Measurements from ENCODE around the gene ECPAS. TPM values are rescaled to one million over a fixed set of nuclear protein-coding genes. Genes with fewer than 3 reads are reported as not detected.
A peak's percentile ranks its signal among the peaks of the same experiment; 100 is the strongest.

ECPAS gene
- total RNA-seq, 1 donor from 2014 or later: 162 TPM

DNA sequence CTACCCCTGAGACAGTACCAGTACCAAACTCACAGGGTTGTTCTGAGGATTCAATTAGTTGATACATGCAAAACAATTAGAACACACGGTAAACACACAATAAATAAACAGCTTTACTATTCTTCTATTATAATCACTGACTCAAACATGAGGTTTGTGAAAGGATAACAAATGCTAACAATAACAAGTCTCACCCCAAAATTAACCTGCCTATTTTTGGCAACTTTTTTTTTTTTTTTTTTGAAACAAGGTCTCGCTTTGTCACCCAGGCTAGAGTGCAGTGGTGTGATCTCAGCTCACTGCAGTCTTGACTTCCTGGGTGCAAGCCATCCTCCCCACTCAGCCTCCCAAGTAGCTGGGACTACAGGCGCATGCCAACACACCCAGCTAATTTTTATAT is 6.5 kb downstream of the ECPAS start:
- no peak overlapping the region for H3K27ac ChIP-seq (ENCODE audit: low read depth, low read length)
- H3K27me3 ChIP-seq (ENCODE audit: control insufficient read depth in 3 of 3, insufficient read depth in 3 of 3, low read length in 3 of 3): no peaks in the 10 kb centered on the region
- H3K9ac ChIP-seq (ENCODE audit: low read depth in 1 of 3, low read length in 3 of 3): no peak overlapping the region
- H3K4me1 ChIP-seq (ENCODE audit: control insufficient read depth in 3 of 3, insufficient read depth in 3 of 3, low read length in 3 of 3): peaks cover 36 to 73% (median 39%) of the 10 kb centered on the region in 3 donors
- no peaks in the 10 kb centered on the region for H3K9me3 ChIP-seq (ENCODE audit: control insufficient read depth in 3 of 3, low read length in 3 of 3)
- no peak overlapping the region for H3K4me3 ChIP-seq (ENCODE audit: low read length in 3 of 3)
- no peaks in the 10 kb centered on the region for H3K36me3 ChIP-seq (ENCODE audit: control insufficient read depth in 3 of 3, insufficient read depth in 3 of 3, low read length in 3 of 3)

DNA sequence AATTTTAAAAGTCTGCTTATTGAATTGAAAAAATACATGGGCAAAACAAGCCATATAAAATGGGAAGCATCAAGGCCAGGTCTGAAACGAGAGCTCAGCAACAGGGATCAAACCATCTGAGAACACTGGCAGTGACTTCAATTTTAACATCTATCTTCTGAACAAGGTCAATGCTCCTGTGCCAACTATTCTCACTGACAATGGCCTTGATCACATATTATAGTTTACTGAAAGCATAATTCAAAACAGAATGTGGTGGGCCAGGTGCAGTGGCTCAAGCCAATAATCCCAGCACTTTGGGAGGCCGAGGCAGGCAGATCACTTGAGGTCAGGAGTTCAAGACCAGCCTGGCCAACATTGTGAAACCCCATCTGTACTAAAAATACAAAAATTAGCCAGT is 9.0 kb downstream of the ECPAS start:
- no peaks in the 10 kb centered on the region for H3K9me3 ChIP-seq (ENCODE audit: control insufficient read depth in 3 of 3, low read length in 3 of 3)
- no peaks in the 10 kb centered on the region for H3K27me3 ChIP-seq (ENCODE audit: control insufficient read depth in 3 of 3, insufficient read depth in 3 of 3, low read length in 3 of 3)
- H3K4me3 ChIP-seq (ENCODE audit: low read length in 3 of 3): no peak overlapping the region
- peaks cover 35 to 70% (median 42%) of the 10 kb centered on the region in 3 donors for H3K4me1 ChIP-seq (ENCODE audit: control insufficient read depth in 3 of 3, insufficient read depth in 3 of 3, low read length in 3 of 3)
- H3K9ac ChIP-seq (ENCODE audit: low read depth in 1 of 3, low read length in 3 of 3): no peak overlapping the region
- no peaks in the 10 kb centered on the region for H3K36me3 ChIP-seq (ENCODE audit: control insufficient read depth in 3 of 3, insufficient read depth in 3 of 3, low read length in 3 of 3)
- H3K27ac ChIP-seq (ENCODE audit: low read depth, low read length): no peak overlapping the region

DNA sequence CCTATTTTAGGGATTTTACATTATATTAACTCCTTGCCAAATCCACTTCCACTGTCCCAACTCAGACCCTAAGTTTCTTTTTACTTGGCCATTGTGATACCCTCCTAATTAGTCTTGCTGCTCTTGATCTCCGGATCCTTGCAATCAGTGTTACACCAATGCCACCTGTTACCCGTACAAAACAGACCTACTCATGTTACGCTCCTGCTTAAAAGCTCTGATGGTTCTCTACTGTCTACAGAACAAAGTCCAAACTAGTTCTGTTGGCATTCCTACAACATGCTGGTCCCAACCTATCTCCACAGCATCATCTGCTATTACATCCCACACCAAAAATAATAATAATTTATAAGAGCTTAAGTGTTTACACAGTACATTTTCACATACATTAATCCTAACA is 9.8 kb downstream of the ECPAS start:
- Histone ChIP-seq H3K9ac (ENCODE audit: low read depth in 1 of 3, low read length in 3 of 3) (no peak overlapping the region), H3K27ac (ENCODE audit: low read depth, low read length) (peak overlapping the region; percentile 16), H3K36me3 (ENCODE audit: control insufficient read depth in 3 of 3, insufficient read depth in 3 of 3, low read length in 3 of 3) (no peaks in the 10 kb centered on the region), H3K4me3 (ENCODE audit: low read length in 3 of 3) (no peak overlapping the region), H3K4me1 (ENCODE audit: control insufficient read depth in 3 of 3, insufficient read depth in 3 of 3, low read length in 3 of 3) (peaks cover 35 to 74% (median 42%) of the 10 kb centered on the region in 3 donors), H3K9me3 (ENCODE audit: control insufficient read depth in 3 of 3, low read length in 3 of 3) (no peaks in the 10 kb centered on the region), H3K27me3 (ENCODE audit: control insufficient read depth in 3 of 3, insufficient read depth in 3 of 3, low read length in 3 of 3) (no peaks in the 10 kb centered on the region)

DNA sequence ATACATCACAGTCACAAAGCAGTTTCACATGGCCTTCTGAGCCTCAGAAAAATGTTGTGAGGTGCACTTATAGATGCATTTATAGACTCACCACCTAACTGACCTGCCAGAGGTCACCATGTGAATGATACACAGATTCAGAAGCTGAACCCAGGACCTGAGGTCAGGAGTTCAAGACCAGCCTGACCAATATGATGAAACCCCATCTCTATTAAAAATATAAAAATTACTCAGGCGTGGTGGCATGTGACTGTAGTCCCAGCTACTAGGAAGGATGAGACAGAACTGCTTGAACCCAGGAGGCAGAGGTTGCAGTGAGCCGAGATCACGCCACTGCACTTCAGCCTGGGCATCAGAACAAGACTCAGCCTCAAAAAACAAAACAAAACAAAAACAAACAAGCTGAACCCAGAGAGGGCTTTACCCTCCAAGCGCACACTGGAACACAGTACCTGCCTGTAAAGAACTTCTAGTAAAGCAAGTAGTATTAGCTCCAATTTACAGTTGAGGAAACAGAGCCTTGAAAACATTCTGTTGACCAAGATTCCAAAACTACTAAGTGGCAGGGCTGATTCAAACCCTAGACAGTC is 16.3 kb downstream of the ECPAS start:
- H3K9me3 ChIP-seq (ENCODE audit: control insufficient read depth in 3 of 3, low read length in 3 of 3): no peaks in the 10 kb centered on the region
- H3K36me3 ChIP-seq (ENCODE audit: control insufficient read depth in 3 of 3, insufficient read depth in 3 of 3, low read length in 3 of 3): no peaks in the 10 kb centered on the region
- H3K27me3 ChIP-seq (ENCODE audit: control insufficient read depth in 3 of 3, insufficient read depth in 3 of 3, low read length in 3 of 3): no peaks in the 10 kb centered on the region
- no peak overlapping the region for H3K27ac ChIP-seq (ENCODE audit: low read depth, low read length)
- H3K9ac ChIP-seq (ENCODE audit: low read depth in 1 of 3, low read length in 3 of 3): no peak overlapping the region
- no peak overlapping the region for H3K4me3 ChIP-seq (ENCODE audit: low read length in 3 of 3)
- peaks cover 15 to 34% (median 16%) of the 10 kb centered on the region in 3 donors for H3K4me1 ChIP-seq (ENCODE audit: control insufficient read depth in 3 of 3, insufficient read depth in 3 of 3, low read length in 3 of 3)

DNA sequence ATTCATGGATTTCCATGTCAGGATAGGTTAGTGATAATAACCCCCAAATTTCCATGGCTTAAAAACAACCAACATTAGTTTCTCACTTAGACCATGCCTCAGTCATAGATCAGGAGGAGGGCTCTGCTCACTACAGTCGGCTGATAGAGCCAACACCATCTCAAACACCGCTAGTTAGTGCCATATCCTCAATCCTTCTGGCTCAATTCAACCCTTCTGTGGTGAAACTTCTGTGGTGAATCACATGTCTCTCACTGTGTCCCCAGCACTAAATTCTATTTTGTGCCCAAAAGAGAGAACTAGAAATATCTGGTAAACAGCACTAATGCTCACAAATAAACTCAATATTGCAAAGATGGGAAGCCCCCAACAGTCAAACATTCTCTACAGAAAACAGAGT is 21.1 kb downstream of the ECPAS start:
- Histone ChIP-seq H3K27ac (ENCODE audit: low read depth, low read length) (no peak overlapping the region), H3K9me3 (ENCODE audit: control insufficient read depth in 3 of 3, low read length in 3 of 3) (peaks cover 0 to 3% (median 0%) of the 10 kb centered on the region in 3 donors)

DNA sequence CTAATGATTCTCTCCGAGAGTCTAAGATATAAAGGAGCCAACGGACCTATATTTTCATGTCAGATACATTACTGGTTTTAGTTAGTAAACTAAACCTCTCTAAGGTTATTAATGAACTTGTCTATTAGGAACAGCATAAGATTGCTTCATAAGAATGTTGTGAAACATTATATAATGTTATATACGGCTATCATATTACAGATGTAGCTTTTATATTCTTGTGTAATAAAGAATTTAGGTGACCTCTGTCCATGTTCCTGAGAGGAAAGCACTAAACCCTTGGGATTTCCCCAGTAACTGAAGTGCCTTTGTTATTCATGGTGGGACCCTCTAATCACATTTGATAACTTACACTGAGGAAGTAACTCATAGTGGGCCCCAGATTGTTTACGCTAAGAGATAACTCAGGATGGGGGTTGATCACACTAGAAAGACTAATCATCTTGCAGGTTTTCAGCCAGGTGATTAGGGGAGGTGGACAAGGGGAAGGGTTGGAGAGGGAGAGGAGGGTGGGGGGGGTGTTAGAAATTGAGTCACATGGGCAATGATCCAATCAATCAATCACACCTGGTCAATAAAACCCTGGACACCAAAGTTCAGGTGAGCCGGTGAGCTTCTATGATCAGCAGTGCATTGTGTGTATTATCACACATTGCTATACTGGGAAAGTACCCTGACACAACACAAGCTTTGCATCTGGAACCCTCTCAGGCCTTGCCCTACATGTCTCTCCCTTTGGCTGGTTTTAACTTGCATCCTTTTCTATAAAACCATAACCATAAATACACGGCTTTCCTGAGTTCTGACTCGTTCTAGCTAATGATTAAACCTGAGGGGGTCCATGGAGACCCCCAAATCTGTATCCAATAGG is 25.8 kb downstream of the ECPAS start:
- Histone ChIP-seq H3K36me3 (ENCODE audit: control insufficient read depth in 3 of 3, insufficient read depth in 3 of 3, low read length in 3 of 3) (peaks cover 0 to 3% (median 0%) of the 10 kb centered on the region in 3 donors), H3K4me1 (ENCODE audit: control insufficient read depth in 3 of 3, insufficient read depth in 3 of 3, low read length in 3 of 3) (peaks cover 21 to 25% (median 24%) of the 10 kb centered on the region in 3 donors), H3K4me3 (ENCODE audit: low read length in 3 of 3) (no peak overlapping the region), H3K27ac (ENCODE audit: low read depth, low read length) (no peak overlapping the region), H3K27me3 (ENCODE audit: control insufficient read depth in 3 of 3, insufficient read depth in 3 of 3, low read length in 3 of 3) (no peaks in the 10 kb centered on the region), H3K9ac (ENCODE audit: low read depth in 1 of 3, low read length in 3 of 3) (no peak overlapping the region), H3K9me3 (ENCODE audit: control insufficient read depth in 3 of 3, low read length in 3 of 3) (peaks cover 0 to 3% (median 0%) of the 10 kb centered on the region in 3 donors)

More for the DNA sequence above, 21.1 kb downstream of the ECPAS start:
- Histone ChIP-seq H3K4me1 (ENCODE audit: control insufficient read depth in 3 of 3, insufficient read depth in 3 of 3, low read length in 3 of 3) (peaks cover 8 to 12% (median 11%) of the 10 kb centered on the region in 3 donors), H3K9ac (ENCODE audit: low read depth in 1 of 3, low read length in 3 of 3) (no peak overlapping the region), H3K27me3 (ENCODE audit: control insufficient read depth in 3 of 3, insufficient read depth in 3 of 3, low read length in 3 of 3) (no peaks in the 10 kb centered on the region), H3K4me3 (ENCODE audit: low read length in 3 of 3) (no peak overlapping the region), H3K36me3 (ENCODE audit: control insufficient read depth in 3 of 3, insufficient read depth in 3 of 3, low read length in 3 of 3) (peaks cover 0 to 3% (median 0%) of the 10 kb centered on the region in 3 donors)

DNA sequence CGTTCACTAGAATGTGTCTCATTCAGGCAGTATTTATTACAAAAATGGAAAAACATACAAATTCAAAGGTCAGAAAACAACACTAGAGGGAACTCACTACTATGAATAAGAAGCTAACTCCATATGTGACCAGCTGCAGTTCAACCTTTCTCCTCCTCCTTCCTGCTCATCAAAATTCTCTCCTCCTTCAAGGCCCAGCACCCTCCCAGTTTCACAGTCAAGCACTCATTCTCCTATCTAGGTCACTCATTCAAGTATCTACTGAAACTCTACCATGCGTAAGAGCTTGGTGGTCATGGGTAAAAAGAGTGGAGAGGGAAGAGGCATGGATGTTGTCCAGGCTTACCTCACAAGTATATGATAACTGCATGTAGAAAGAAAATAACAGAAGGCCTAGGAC is 27.7 kb downstream of the ECPAS start:
- Histone ChIP-seq H3K4me1 (ENCODE audit: control insufficient read depth in 3 of 3, insufficient read depth in 3 of 3, low read length in 3 of 3) (peaks cover 26 to 40% (median 30%) of the 10 kb centered on the region in 3 donors), H3K4me3 (ENCODE audit: low read length in 3 of 3) (no peak overlapping the region), H3K36me3 (ENCODE audit: control insufficient read depth in 3 of 3, insufficient read depth in 3 of 3, low read length in 3 of 3) (no peaks in the 10 kb centered on the region), H3K9ac (ENCODE audit: low read depth in 1 of 3, low read length in 3 of 3) (no peak overlapping the region), H3K27me3 (ENCODE audit: control insufficient read depth in 3 of 3, insufficient read depth in 3 of 3, low read length in 3 of 3) (no peaks in the 10 kb centered on the region), H3K27ac (ENCODE audit: low read depth, low read length) (no peak overlapping the region), H3K9me3 (ENCODE audit: control insufficient read depth in 3 of 3, low read length in 3 of 3) (no peaks in the 10 kb centered on the region)

DNA sequence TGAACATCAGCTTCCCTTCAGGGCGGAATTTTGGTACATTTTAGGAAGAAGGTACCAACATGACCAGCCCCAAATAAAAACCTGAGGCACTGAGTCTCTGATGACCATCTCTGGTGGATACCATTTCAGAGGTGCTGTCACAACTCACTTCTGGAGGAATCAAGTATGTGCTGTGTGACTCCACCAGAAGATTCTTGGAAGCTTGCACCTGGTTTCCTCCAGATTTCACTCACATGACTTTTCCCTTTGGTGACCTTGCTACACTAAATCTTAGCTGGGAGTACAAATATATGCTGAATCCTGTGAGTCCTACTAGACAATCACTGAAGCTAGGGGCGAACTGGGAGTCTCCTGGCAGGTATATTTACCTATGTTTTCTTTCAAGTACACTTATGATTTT is 28.5 kb downstream of the ECPAS start:
- peaks cover 32 to 46% (median 37%) of the 10 kb centered on the region in 3 donors for H3K4me1 ChIP-seq (ENCODE audit: control insufficient read depth in 3 of 3, insufficient read depth in 3 of 3, low read length in 3 of 3)

DNA sequence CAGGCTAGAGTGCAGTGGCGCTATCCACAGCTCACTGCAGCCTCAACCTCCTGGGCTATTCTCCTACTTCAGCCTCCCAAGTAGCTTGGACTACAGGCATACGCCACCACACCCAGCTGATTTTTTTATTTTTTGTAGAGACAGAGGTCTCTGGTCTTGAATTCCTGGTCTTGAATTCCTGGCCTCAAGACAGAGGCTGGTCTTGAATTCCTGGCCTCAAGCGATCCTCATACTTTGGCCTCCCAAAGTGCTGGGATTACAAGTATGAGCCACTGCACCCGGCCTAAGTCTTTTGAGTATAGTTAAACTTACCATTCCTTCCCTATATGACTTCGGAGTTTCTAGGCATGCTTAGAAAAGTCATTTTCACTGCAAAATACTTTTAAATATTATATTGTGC is 29.4 kb downstream of the ECPAS start:
- H3K27me3 ChIP-seq (ENCODE audit: control insufficient read depth in 3 of 3, insufficient read depth in 3 of 3, low read length in 3 of 3): no peaks in the 10 kb centered on the region
- no peak overlapping the region for H3K9ac ChIP-seq (ENCODE audit: low read depth in 1 of 3, low read length in 3 of 3)
- H3K27ac ChIP-seq (ENCODE audit: low read depth, low read length): no peak overlapping the region
- H3K4me3 ChIP-seq (ENCODE audit: low read length in 3 of 3): no peak overlapping the region
- H3K4me1 ChIP-seq (ENCODE audit: control insufficient read depth in 3 of 3, insufficient read depth in 3 of 3, low read length in 3 of 3): peaks cover 37 to 52% (median 43%) of the 10 kb centered on the region in 3 donors
- H3K36me3 ChIP-seq (ENCODE audit: control insufficient read depth in 3 of 3, insufficient read depth in 3 of 3, low read length in 3 of 3): no peaks in the 10 kb centered on the region
- H3K9me3 ChIP-seq (ENCODE audit: control insufficient read depth in 3 of 3, low read length in 3 of 3): no peaks in the 10 kb centered on the region

More for the DNA sequence above, 28.5 kb downstream of the ECPAS start:
- Histone ChIP-seq H3K4me3 (ENCODE audit: low read length in 3 of 3) (no peak overlapping the region), H3K9ac (ENCODE audit: low read depth in 1 of 3, low read length in 3 of 3) (no peak overlapping the region), H3K27ac (ENCODE audit: low read depth, low read length) (no peak overlapping the region), H3K9me3 (ENCODE audit: control insufficient read depth in 3 of 3, low read length in 3 of 3) (no peaks in the 10 kb centered on the region), H3K27me3 (ENCODE audit: control insufficient read depth in 3 of 3, insufficient read depth in 3 of 3, low read length in 3 of 3) (no peaks in the 10 kb centered on the region), H3K36me3 (ENCODE audit: control insufficient read depth in 3 of 3, insufficient read depth in 3 of 3, low read length in 3 of 3) (no peaks in the 10 kb centered on the region)

DNA sequence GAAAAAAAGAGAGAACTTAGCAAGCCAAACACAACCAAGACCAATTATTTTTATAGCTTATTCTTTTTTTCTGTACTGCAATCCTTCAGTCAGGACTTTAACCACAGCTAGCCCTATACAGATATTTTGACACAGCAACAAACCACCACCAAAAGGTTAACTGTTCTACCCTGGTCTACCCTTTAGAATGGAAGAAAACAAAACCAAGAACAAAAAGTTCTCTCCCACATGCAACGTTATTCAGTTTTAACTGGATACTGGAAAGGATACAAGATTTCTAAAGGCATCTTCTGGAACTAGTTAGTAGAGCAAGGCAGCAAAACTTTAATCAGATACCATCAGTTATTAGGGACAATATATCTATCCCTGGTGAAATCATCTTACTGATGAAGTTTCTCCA is 32.6 kb downstream of the ECPAS start:
- no peak overlapping the region for H3K27ac ChIP-seq (ENCODE audit: low read depth, low read length)
- H3K4me1 ChIP-seq (ENCODE audit: control insufficient read depth in 3 of 3, insufficient read depth in 3 of 3, low read length in 3 of 3): peaks cover 26 to 42% (median 30%) of the 10 kb centered on the region in 3 donors
- H3K4me3 ChIP-seq (ENCODE audit: low read length in 3 of 3): no peak overlapping the region
- H3K9me3 ChIP-seq (ENCODE audit: control insufficient read depth in 3 of 3, low read length in 3 of 3): no peaks in the 10 kb centered on the region
- peaks cover 0 to 5% (median 0%) of the 10 kb centered on the region in 3 donors for H3K36me3 ChIP-seq (ENCODE audit: control insufficient read depth in 3 of 3, insufficient read depth in 3 of 3, low read length in 3 of 3)
- H3K27me3 ChIP-seq (ENCODE audit: control insufficient read depth in 3 of 3, insufficient read depth in 3 of 3, low read length in 3 of 3): no peaks in the 10 kb centered on the region
- H3K9ac ChIP-seq (ENCODE audit: low read depth in 1 of 3, low read length in 3 of 3): no peak overlapping the region
